Endodermal cell (in vitro differentiated cells): ENCODE measurements around the gene ZNF765. TPM values are rescaled to one million over a fixed set of nuclear protein-coding genes. Genes with fewer than 3 reads are reported as not detected.
A peak's percentile ranks its signal among the peaks of the same experiment; 100 is the strongest.

Source experiments
- DNase-seq: peaks from one replicate; pipeline ENCODE4 v3.0.0-alpha.2; 2017
- H3K27ac ChIP-seq: 2 replicates; pipeline ENCODE4 v1.5.1; 2013; ENCODE audit warnings: mild to moderate bottlenecking, low read depth, low read length, moderate library complexity
- H3K27me3 ChIP-seq: 2 replicates; pipeline ENCODE4 v1.6.1; 2013; ENCODE audit warnings: mild to moderate bottlenecking, low read length, moderate library complexity; ENCODE audit not compliant: insufficient read depth, control insufficient read depth, poor library complexity, severe bottlenecking
- H3K36me3 ChIP-seq: 2 replicates; pipeline ENCODE4 v1.7.0; 2013; ENCODE audit warnings: mild to moderate bottlenecking, low read length, moderate library complexity; ENCODE audit not compliant: control insufficient read depth, insufficient read depth
- H3K4me1 ChIP-seq: one replicate; pipeline ENCODE4 v1.7.0; 2013; ENCODE audit warnings: low read length; ENCODE audit not compliant: control insufficient read depth, insufficient read depth
- H3K4me3 ChIP-seq: 2 replicates; pipeline ENCODE4 v1.5.1; 2013; ENCODE audit warnings: mild to moderate bottlenecking, low read length, moderate library complexity
- H3K9ac ChIP-seq: 2 replicates; pipeline ENCODE4 v1.6.1; 2013; ENCODE audit warnings: mild to moderate bottlenecking, low read length, moderate library complexity; ENCODE audit not compliant: poor library complexity, severe bottlenecking; ENCODE audit errors: extremely low read depth
- H3K9me3 ChIP-seq: 2 replicates; pipeline ENCODE4 v1.6.1; 2013; ENCODE audit warnings: mild to moderate bottlenecking, low read length, moderate library complexity; ENCODE audit not compliant: control insufficient read depth
- H3K27ac Mint-ChIP-seq: 2 replicates; pipeline ENCODE4 v1.8.0; 2020; ENCODE audit warnings: mixed read lengths
- H3K27me3 Mint-ChIP-seq: 2 replicates; pipeline ENCODE4 v1.8.0; 2021; ENCODE audit warnings: mild to moderate bottlenecking, mixed read lengths; ENCODE audit not compliant: insufficient read depth
- H3K36me3 Mint-ChIP-seq: 2 replicates; pipeline ENCODE4 v1.8.0; 2020; ENCODE audit warnings: low read depth, mixed read lengths
- H3K4me1 Mint-ChIP-seq: 2 replicates; pipeline ENCODE4 v1.8.0; 2020; ENCODE audit warnings: mixed read lengths
- H3K4me3 Mint-ChIP-seq: 2 replicates; pipeline ENCODE4 v1.8.0; 2020; ENCODE audit warnings: mild to moderate bottlenecking, moderate library complexity, mixed read lengths
- H3K9me3 Mint-ChIP-seq: 2 replicates; pipeline ENCODE4 v1.8.0; 2020; ENCODE audit warnings: mild to moderate bottlenecking, mixed read lengths
- CTCF ChIP-seq: fragments of 200-600 bp; sonication (generic); conservative IDR thresholded peaks from 2 replicates; pipeline ENCODE4 v1.5.0; 2021; ENCODE audit warnings: antibody characterized with exemption, mild to moderate bottlenecking
- WGBS, 2 experiments: methylation state at CpG; one replicate each; pipeline versions ENCODE4 v1.1.5 to v1.1.7; 2013; ENCODE audit warnings: missing lambda C conversion rate in 2 of 2, mixed read lengths in 1 of 2; ENCODE audit not compliant: insufficient coverage in 1 of 2, insufficient read length in 1 of 2; 5-methylcytosine and 5-hydroxymethylcytosine counted together
- total RNA-seq, 2 donors: library from RNA; stranded (reverse); fragmentation: NEBNext Ultra II Directional in 1 of 2; extraction: Animal tissue kit (Norgen Biotek cat#: 25700) in 1 of 2; gene quantifications; 2 replicates in 1 of 2; 3 replicates in 1 of 2; pipeline ENCODE4 v1.2.1, GENCODE V29; 2021

The ZNF765 gene
- total RNA-seq, 2 donors from 2014 or later = 30.1 to 35.9 TPM

- 95 to 100% methylated on average over 1 of the region's 1 CpG for WGBS, 2 experiments
- no peak overlapping the region for H3K27ac ChIP-seq
- no peak for DNase-seq
- Mint-ChIP-seq H3K9me3 (peaks cover 19% of the 10 kb centered on the region), H3K27me3 (no peaks in the 10 kb centered on the region), H3K4me3 (no peak overlapping the region), H3K36me3 (peaks cover 87% of the 10 kb centered on the region), H3K4me1 (peaks cover 5% of the 10 kb centered on the region), H3K27ac (no peak overlapping the region)
- peaks cover 26% of the 10 kb centered on the region for H3K9me3 ChIP-seq
- no peaks in the 10 kb centered on the region for H3K27me3 ChIP-seq
- no peak overlapping the region for H3K4me3 ChIP-seq
- H3K9ac ChIP-seq = no peak overlapping the region
- no peaks in the 10 kb centered on the region for H3K4me1 ChIP-seq
- H3K36me3 ChIP-seq = peaks cover 55% of the 10 kb centered on the region
- no peak for TF ChIP-seq CTCF
These were observed 20.2 kb upstream of the ZNF765 start for GRCh38 chr19:53374743-53375142.

GRCh38 chr19:53381376-53381775, 13.6 kb upstream of the ZNF765 start:
- peaks cover 97% of the 10 kb centered on the region for H3K36me3 ChIP-seq
- H3K27ac ChIP-seq = no peak overlapping the region
- H3K4me1 ChIP-seq = no peaks in the 10 kb centered on the region
- Mint-ChIP-seq H3K27ac (no peak overlapping the region), H3K27me3 (no peaks in the 10 kb centered on the region), H3K4me1 (no peaks in the 10 kb centered on the region), H3K9me3 (peaks cover 83% of the 10 kb centered on the region), H3K36me3 (peaks cover 99% of the 10 kb centered on the region), H3K4me3 (no peak overlapping the region)
- TF ChIP-seq CTCF = no peak
- 96% methylated on average over 2 to 3 of the region's 3 CpGs for WGBS, 2 experiments
- H3K9me3 ChIP-seq = peaks cover 92% of the 10 kb centered on the region
- no peaks in the 10 kb centered on the region for H3K27me3 ChIP-seq
- H3K4me3 ChIP-seq = peak overlapping the region; percentile 39
- H3K9ac ChIP-seq = no peak overlapping the region
- DNase-seq = no peak

GRCh38 chr19:53388168-53388567, 6.8 kb upstream of the ZNF765 start:
- no peak for TF ChIP-seq CTCF
- Histone ChIP-seq H3K9me3 (peaks cover 44% of the 10 kb centered on the region), H3K4me1 (no peaks in the 10 kb centered on the region), H3K36me3 (peaks cover 33% of the 10 kb centered on the region), H3K27me3 (no peaks in the 10 kb centered on the region), H3K9ac (no peak overlapping the region), H3K4me3 (no peak overlapping the region), H3K27ac (no peak overlapping the region)
- Mint-ChIP-seq H3K4me1 (peaks cover under 1% of the 10 kb centered on the region), H3K36me3 (peaks cover 42% of the 10 kb centered on the region), H3K27ac (no peak overlapping the region), H3K4me3 (no peak overlapping the region), H3K9me3 (peaks cover 51% of the 10 kb centered on the region), H3K27me3 (no peaks in the 10 kb centered on the region)
- WGBS, 2 experiments = 94% methylated on average over 2 of the region's 3 CpGs; no CpG with 5 or more reads in 1 of the 2 experiments
- no peak for DNase-seq
